ENCODE measurements around the gene DNAAF2. TPM values are rescaled to one million over a fixed set of nuclear protein-coding genes. Genes with fewer than 3 reads are reported as not detected.
"Not testable (repeated sequence)": the region's sequence is repeated elsewhere in the genome, so short reads cannot be mapped to it uniquely, and the experiment has no call there.

Gene DNAAF2
- total RNA-seq, 2 donors from 2014 or later = 8.6 to 9.1 TPM

DNA sequence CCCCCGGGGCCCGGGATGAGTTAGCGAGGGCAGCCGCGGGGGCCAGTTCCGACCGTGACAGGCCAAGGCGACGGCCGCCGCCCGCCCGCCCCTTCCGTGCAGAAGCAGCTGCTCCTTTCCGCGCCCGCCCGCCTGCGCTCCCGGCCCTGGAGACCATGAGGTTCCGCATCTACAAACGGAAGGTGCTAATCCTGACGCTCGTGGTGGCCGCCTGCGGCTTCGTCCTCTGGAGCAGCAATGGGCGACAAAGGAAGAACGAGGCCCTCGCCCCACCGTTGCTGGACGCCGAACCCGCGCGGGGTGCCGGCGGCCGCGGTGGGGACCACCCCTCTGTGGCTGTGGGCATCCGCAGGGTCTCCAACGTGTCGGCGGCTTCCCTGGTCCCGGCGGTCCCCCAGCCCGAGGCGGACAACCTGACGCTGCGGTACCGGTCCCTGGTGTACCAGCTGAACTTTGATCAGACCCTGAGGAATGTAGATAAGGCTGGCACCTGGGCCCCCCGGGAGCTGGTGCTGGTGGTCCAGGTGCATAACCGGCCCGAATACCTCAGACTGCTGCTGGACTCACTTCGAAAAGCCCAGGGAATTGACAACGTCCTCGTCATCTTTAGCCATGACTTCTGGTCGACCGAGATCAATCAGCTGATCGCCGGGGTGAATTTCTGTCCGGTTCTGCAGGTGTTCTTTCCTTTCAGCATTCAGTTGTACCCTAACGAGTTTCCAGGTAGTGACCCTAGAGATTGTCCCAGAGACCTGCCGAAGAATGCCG, 13.7 kb downstream of the DNAAF2 start:
- no peaks in the 10 kb centered on the region for H3K27me3 ChIP-seq (replicated peaks; ENCODE audit: insufficient read depth)
- H3K4me1 ChIP-seq (ENCODE audit: control insufficient read depth in 1 of 2, low read depth in 2 of 2) = peaks cover 31 to 50% of the 10 kb centered on the region in 2 donors
- peak overlapping the region; percentile 96 to 98 for H3K27ac ChIP-seq
- TF ChIP-seq, protein P1, sequence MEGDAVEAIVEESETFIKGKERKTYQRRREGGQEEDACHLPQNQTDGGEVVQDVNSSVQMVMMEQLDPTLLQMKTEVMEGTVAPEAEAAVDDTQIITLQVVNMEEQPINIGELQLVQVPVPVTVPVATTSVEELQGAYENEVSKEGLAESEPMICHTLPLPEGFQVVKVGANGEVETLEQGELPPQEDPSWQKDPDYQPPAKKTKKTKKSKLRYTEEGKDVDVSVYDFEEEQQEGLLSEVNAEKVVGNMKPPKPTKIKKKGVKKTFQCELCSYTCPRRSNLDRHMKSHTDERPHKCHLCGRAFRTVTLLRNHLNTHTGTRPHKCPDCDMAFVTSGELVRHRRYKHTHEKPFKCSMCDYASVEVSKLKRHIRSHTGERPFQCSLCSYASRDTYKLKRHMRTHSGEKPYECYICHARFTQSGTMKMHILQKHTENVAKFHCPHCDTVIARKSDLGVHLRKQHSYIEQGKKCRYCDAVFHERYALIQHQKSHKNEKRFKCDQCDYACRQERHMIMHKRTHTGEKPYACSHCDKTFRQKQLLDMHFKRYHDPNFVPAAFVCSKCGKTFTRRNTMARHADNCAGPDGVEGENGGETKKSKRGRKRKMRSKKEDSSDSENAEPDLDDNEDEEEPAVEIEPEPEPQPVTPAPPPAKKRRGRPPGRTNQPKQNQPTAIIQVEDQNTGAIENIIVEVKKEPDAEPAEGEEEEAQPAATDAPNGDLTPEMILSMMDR (IDR thresholded peaks at IDR 0.05) = peak; percentile 6
- ATAC-seq (ENCODE audit: insufficient number of reproducible peaks, low FRiP score, low read depth) = no peak
- H3K36me3 ChIP-seq = peaks cover 10% of the 10 kb centered on the region
- peak; percentile 25 for DNase-seq (ENCODE audit: low spot score)
- H3K4me3 ChIP-seq = peak overlapping the region; percentile 95
- H3K9me3 ChIP-seq = no peaks in the 10 kb centered on the region

DNA sequence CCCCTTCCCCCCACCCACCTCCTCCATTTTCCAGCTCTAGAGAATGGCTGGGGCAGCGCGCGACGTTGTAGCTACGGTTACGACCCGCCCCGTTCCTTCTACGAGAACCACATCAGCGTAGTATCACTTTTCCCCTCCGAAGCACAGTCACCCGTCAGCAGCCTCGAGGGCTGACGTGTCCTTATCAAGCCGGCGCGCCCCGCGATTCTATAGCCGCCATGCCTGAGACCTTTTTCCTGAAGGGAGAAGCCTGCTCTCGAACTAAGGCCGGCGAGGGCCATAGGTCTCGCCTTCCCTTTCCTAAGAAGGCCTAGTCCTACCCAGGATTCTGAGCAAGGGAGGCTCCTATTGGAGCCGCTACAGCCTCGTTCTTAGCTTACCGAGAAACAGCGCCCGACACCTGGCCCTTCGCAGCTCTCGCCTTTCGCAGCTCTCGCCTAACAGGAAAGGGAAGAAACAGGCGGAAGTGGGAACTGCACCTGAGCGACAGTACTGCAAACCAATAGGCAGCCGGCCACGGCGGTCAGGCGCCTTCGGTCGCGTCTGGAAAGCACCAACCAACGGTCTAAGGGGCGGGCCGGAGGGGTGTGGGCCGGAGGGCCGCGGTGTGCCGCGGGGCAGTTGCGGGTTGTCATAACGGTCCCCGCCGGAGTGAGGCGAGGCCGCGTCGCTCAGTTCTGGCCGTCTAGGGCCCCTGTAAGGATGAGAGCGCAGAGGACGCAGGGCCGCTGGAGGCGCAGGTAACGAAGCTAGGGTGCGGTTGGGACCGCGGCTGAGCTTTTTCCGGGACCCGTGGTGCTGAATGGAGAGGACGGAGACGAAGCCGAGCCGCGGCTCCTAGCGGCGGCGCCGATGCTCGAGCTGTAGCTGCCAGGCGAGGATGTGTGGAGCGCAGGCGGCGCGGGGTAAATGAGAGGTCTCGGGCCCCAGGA, 14.6 kb downstream of the DNAAF2 start, which contains the start of the genes MGAT2 and RPL36AL:
TSS of gene MGAT2 (plus strand) at position 618 of the 932 bp plus-strand sequence. CDS start 470 bp downstream, outside the sequence.
TSS of gene RPL36AL (minus strand) at position 445 of the 932 bp plus-strand sequence. CDS start 1,522 bp downstream, outside the sequence.
- H3K4me1 ChIP-seq (ENCODE audit: control insufficient read depth in 1 of 2, low read depth in 2 of 2) = peaks cover 31 to 50% of the 10 kb centered on the region in 2 donors
- H3K36me3 ChIP-seq = peaks cover 4% of the 10 kb centered on the region
- ATAC-seq (ENCODE audit: insufficient number of reproducible peaks, low FRiP score, low read depth) (peak; percentile 94), DNase-seq (ENCODE audit: low spot score) (peak; percentile 87)
- H3K4me3 ChIP-seq = peak within 1 kb of the TSS; percentile 95
- TF ChIP-seq, protein P1 (IDR thresholded peaks at IDR 0.05) = peak; percentile 33
- peak within 1 kb of the TSS; percentile 96 to 98 for H3K27ac ChIP-seq
- H3K9me3 ChIP-seq = no peaks in the 10 kb centered on the region
- H3K27me3 ChIP-seq (replicated peaks; ENCODE audit: insufficient read depth) = no peaks in the 10 kb centered on the region

DNA sequence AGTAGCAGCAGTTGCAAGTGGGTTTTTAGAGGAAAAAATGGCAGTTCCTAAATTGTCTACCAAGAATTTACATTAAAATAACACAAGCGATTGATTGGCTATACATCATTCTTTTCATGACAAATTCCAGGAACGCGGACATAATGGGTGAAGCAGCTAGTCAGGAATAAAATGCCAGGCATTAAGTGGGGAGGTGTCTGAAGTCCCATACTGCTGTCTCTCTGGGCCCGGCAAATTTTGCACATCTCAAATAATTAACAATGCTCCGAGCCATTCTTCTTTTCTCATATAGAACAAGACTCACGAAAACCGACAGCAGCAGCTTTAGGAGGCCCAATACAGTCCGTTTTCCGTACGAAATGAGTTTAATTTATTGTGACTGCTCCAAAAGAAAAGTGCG, 15.3 kb downstream of the DNAAF2 start:
- no peak for DNase-seq (ENCODE audit: low spot score)
- Histone ChIP-seq H3K4me1 (ENCODE audit: control insufficient read depth in 1 of 2, low read depth in 2 of 2) (peaks cover 31 to 50% of the 10 kb centered on the region in 2 donors), H3K27ac (peak overlapping the region; percentile 96 to 98), H3K36me3 (peaks cover 4% of the 10 kb centered on the region), H3K4me3 (peak overlapping the region; percentile 95), H3K27me3 (replicated peaks; ENCODE audit: insufficient read depth) (no peaks in the 10 kb centered on the region), H3K9me3 (no peaks in the 10 kb centered on the region)
- no peak for ATAC-seq (ENCODE audit: insufficient number of reproducible peaks, low FRiP score, low read depth)
- TF ChIP-seq, protein P1 (IDR thresholded peaks at IDR 0.05) = no peak

DNA sequence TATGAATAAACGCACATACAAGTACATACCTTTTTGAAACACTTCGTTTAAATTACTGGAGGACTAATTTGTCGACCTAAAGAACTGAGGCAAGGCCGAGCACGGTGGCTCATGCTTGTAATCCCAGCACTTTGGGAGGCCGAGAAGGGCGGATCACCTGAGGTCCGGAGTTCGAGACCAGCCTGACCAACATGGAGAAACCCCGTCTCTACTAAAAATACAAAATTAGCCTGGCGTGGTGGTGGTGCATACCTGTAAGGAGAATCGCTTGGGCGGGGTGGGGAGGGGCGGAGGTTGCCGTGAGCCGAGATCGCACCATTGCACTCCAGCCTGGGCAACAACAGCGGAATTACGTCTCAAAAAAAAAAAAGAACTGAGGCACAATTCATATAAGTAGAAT, 15.8 kb downstream of the DNAAF2 start:
- Histone ChIP-seq H3K4me3 (peak overlapping the region; percentile 95), H3K4me1 (ENCODE audit: control insufficient read depth in 1 of 2, low read depth in 2 of 2) (peaks cover 31 to 48% of the 10 kb centered on the region in 2 donors), H3K27ac (peak overlapping the region in 1 of 2 donors; percentile 98)
- not testable (repeated sequence) for H3K36me3 ChIP-seq; H3K9me3 ChIP-seq; DNase-seq (ENCODE audit: low spot score); H3K27me3 ChIP-seq (replicated peaks; ENCODE audit: insufficient read depth); ATAC-seq (ENCODE audit: insufficient number of reproducible peaks, low FRiP score, low read depth)

DNA sequence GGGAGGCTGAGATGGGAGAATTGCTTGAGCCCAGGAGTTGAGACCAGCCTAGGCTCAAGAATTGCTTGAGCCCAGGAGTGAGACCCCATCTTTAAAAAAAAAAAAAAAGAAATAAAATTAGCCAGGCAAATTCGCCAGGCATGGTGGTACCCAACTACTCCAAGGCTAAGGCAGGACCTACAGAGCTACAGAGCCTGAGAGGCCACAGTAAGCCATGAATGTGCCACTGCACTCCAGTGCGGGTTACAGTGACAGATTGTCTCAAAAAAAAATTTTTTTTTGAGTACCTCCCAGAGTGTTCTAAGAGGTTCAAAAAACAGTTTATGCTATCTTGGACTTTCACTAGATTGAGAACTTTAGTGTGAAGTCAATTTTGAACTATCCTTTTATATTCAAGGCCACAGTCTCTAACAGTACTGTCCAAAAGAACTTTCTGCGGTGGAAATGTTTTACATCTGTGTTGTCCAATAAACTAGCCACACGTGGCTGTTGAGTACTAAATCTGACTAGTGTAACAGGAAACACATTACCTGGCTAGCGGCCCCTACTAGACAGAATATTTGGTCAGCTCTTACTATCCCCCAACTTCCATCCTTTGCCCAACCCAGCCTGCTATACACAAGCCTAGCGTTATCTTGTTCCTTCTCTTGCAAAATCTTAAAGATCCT, 17.1 kb downstream of the DNAAF2 start:
- TF ChIP-seq, protein P1 (IDR thresholded peaks at IDR 0.05) = no peak
- peaks cover 4% of the 10 kb centered on the region for H3K36me3 ChIP-seq
- H3K27ac ChIP-seq = no peak overlapping the region
- ATAC-seq (ENCODE audit: insufficient number of reproducible peaks, low FRiP score, low read depth) (no peak), DNase-seq (ENCODE audit: low spot score) (no peak)
- no peaks in the 10 kb centered on the region for H3K9me3 ChIP-seq
- no peak overlapping the region for H3K4me3 ChIP-seq
- no peaks in the 10 kb centered on the region for H3K27me3 ChIP-seq (replicated peaks; ENCODE audit: insufficient read depth)
- H3K4me1 ChIP-seq (ENCODE audit: control insufficient read depth in 1 of 2, low read depth in 2 of 2) = peaks cover 20 to 35% of the 10 kb centered on the region in 2 donors
